Measurements from ENCODE around the gene KCNQ1OT1.

The KCNQ1OT1 gene

DNA sequence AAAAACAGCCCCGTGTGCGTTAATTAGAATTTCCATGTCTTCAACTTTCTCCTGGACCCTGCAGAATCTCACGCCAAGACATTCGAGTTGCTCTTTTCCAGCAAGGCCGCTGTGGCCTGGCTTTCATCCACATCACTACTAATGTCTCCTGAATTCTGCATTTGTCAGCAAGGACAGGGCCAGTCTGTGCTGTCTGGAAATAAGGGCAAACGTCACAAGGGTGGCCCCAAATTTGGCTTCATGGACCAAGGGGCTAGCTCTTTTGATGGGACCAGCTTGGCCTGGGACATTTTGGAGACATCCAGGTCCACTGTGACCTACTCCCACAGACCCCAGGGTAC lies 33.4 kb downstream of the KCNQ1OT1 start:
- no peak for DNase-seq
- Histone ChIP-seq H3K27ac (ENCODE audit: low read length, poor library complexity, severe bottlenecking) (no peak overlapping the region), H2AFZ (ENCODE audit: low read depth, low read length) (no peak overlapping the region), H3K18ac (ENCODE audit: low read depth in 1 of 2, low read length in 2 of 2) (no peak overlapping the region), H3K9ac (ENCODE audit: low read length) (no peak overlapping the region), H3K4me2 (ENCODE audit: low read length, poor library complexity, severe bottlenecking) (no peak overlapping the region), H3K9me3 (ENCODE audit: control insufficient read depth, low read length) (peaks cover 22% of the 10 kb centered on the region), H2BK15ac (ENCODE audit: low read depth, poor library complexity, severe bottlenecking) (no peak overlapping the region), H2BK120ac (ENCODE audit: low read depth, low read length) (no peak overlapping the region), H4K8ac (ENCODE audit: low read length) (no peak overlapping the region), H2BK12ac (ENCODE audit: low read length in 2 of 2) (no peak overlapping the region), H2BK5ac (ENCODE audit: low read depth, low read length, poor library complexity, severe bottlenecking) (no peak overlapping the region), H3K27me3 (ENCODE audit: control insufficient read depth in 1 of 2, insufficient read depth in 1 of 2, low read length in 2 of 2) (no peaks in the 10 kb centered on the region), H3K4me1 (ENCODE audit: control insufficient read depth, insufficient read depth, low read depth, low read length) (no peaks in the 10 kb centered on the region), H3K36me3 (ENCODE audit: control insufficient read depth in 1 of 2, insufficient read depth in 2 of 2, low read depth in 1 of 2, low read length in 2 of 2) (peaks cover 35 to 49% of the 10 kb centered on the region in 2 experiments), H3K14ac (ENCODE audit: low read length in 2 of 2) (no peak overlapping the region), H3K4me3 (ENCODE audit: insufficient read depth in 1 of 2, low read depth in 1 of 2, low read length in 2 of 2) (no peak overlapping the region), H4K91ac (ENCODE audit: low read length) (no peak overlapping the region), H2AK5ac (ENCODE audit: low read length, severe bottlenecking) (no peak overlapping the region), H3K79me1 (replicated peaks; ENCODE audit: low read length, poor library complexity, severe bottlenecking) (peaks cover 12% of the 10 kb centered on the region), H3K4ac (ENCODE audit: low read depth in 1 of 2, low read length in 2 of 2) (no peak overlapping the region), H3K23ac (ENCODE audit: low read length in 2 of 2) (no peak overlapping the region)
- WGBS: 76% methylated on average over 6 of the region's 6 CpGs

DNA sequence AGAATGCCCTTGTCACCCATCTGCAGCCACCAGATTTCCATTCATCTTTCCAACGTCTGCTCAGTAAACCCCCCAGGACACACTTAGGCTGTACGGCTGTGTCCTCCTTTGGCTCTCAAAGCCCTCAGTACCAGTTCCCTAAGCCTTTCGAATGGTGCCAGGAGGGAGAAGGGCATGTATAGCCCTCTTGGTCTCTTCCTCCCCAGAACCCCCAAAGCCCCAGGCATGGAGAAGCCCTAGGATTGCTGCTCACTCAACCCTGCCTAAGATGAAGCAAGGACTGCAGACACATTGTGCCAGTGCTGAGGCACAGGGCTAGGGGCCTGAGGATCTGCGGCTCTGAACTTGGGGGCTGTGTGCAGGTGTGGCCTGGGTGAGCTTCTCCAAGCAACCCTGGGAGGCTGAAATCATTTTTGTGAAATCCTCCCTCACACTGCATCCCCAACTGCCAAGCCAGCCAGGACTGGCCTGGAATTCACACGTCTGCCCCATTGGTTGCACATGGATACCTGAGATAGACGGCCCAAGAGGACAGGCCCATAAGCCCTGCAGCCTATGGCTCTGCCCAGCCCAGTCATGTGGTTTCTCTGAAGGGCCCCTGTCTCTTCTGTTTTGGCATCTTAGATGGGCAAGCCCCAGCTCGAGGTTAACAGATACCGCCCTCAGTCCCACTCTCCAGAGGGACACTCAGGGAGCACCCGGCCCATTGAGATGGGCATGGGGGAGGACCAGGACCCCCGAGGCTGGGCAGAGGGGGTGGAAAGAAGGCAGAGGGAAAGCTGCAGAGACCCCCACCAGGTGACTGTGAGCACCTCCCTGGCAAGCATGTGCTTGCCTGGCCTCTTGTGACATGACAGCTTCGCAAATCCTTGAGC lies 34.0 kb downstream of the KCNQ1OT1 start:
- no peak for DNase-seq
- H3K4me2 ChIP-seq (ENCODE audit: low read length, poor library complexity, severe bottlenecking): no peak overlapping the region
- H3K36me3 ChIP-seq (ENCODE audit: control insufficient read depth in 1 of 2, insufficient read depth in 2 of 2, low read depth in 1 of 2, low read length in 2 of 2): peaks cover 35 to 50% of the 10 kb centered on the region in 2 experiments
- no peak overlapping the region for H4K91ac ChIP-seq (ENCODE audit: low read length)
- no peak overlapping the region for H2AK5ac ChIP-seq (ENCODE audit: low read length, severe bottlenecking)
- no peak overlapping the region for H4K8ac ChIP-seq (ENCODE audit: low read length)
- H2BK5ac ChIP-seq (ENCODE audit: low read depth, low read length, poor library complexity, severe bottlenecking): no peak overlapping the region
- H3K9ac ChIP-seq (ENCODE audit: low read length): no peak overlapping the region
- no peak overlapping the region for H3K23ac ChIP-seq (ENCODE audit: low read length in 2 of 2)
- H2BK120ac ChIP-seq (ENCODE audit: low read depth, low read length): no peak overlapping the region
- no peaks in the 10 kb centered on the region for H3K4me1 ChIP-seq (ENCODE audit: control insufficient read depth, insufficient read depth, low read depth, low read length)
- H3K18ac ChIP-seq (ENCODE audit: low read depth in 1 of 2, low read length in 2 of 2): no peak overlapping the region
- peaks cover 12% of the 10 kb centered on the region for H3K79me1 ChIP-seq (replicated peaks; ENCODE audit: low read length, poor library complexity, severe bottlenecking)
- no peak overlapping the region for H2BK15ac ChIP-seq (ENCODE audit: low read depth, poor library complexity, severe bottlenecking)
- H3K27ac ChIP-seq (ENCODE audit: low read length, poor library complexity, severe bottlenecking): no peak overlapping the region
- H2BK12ac ChIP-seq (ENCODE audit: low read length in 2 of 2): no peak overlapping the region
- H3K9me3 ChIP-seq (ENCODE audit: control insufficient read depth, low read length): peaks cover 28% of the 10 kb centered on the region
- no peak overlapping the region for H2AFZ ChIP-seq (ENCODE audit: low read depth, low read length)
- no peak overlapping the region for H3K4me3 ChIP-seq (ENCODE audit: insufficient read depth in 1 of 2, low read depth in 1 of 2, low read length in 2 of 2)
- WGBS: 91% methylated on average over 11 of the region's 11 CpGs
- H3K14ac ChIP-seq (ENCODE audit: low read length in 2 of 2): no peak overlapping the region
- no peak overlapping the region for H3K4ac ChIP-seq (ENCODE audit: low read depth in 1 of 2, low read length in 2 of 2)
- no peaks in the 10 kb centered on the region for H3K27me3 ChIP-seq (ENCODE audit: control insufficient read depth in 1 of 2, insufficient read depth in 1 of 2, low read length in 2 of 2)

DNA sequence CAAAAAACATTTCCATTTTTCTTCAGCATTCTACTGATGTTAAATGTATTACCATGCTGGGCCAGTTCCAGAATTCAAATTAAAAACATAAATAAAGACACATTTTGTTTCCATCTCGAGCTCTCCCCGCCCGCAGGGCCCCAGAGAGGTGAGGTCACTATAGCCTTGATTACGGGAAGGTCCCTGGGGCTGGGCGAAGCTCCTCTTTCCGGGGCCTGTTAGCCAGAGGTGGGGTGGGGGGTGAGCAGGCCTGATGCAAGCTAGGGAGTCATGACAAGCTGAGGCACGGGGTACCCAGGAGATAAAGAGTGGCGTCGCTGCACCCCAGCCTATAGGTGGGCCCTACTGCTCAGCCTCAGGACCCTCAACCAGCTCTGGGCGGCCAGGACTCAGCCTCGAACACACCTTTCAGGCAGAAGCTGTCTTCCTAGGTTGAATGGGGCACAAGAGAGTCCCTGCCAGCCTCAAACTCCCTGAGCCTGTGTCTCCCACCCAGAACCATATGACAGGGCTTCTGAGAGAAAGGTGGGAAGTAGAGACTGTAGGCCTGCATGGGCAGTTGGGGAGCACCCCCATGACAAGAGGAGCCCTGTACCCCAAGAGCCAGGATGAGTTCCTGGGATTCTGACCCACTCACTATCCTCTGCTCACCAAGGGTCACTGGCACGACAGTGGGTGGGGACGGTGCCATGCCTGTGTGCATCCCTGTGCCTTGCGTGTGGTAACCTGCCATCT lies 34.8 kb downstream of the KCNQ1OT1 start:
- no peak overlapping the region for H2BK5ac ChIP-seq (ENCODE audit: low read depth, low read length, poor library complexity, severe bottlenecking)
- WGBS: 95% methylated on average over 14 of the region's 14 CpGs
- H4K8ac ChIP-seq (ENCODE audit: low read length): no peak overlapping the region
- no peak overlapping the region for H3K4ac ChIP-seq (ENCODE audit: low read depth in 1 of 2, low read length in 2 of 2)
- no peak overlapping the region for H2BK12ac ChIP-seq (ENCODE audit: low read length in 2 of 2)
- no peak overlapping the region for H2AFZ ChIP-seq (ENCODE audit: low read depth, low read length)
- peaks cover 12% of the 10 kb centered on the region for H3K79me1 ChIP-seq (replicated peaks; ENCODE audit: low read length, poor library complexity, severe bottlenecking)
- no peaks in the 10 kb centered on the region for H3K4me1 ChIP-seq (ENCODE audit: control insufficient read depth, insufficient read depth, low read depth, low read length)
- H2BK15ac ChIP-seq (ENCODE audit: low read depth, poor library complexity, severe bottlenecking): no peak overlapping the region
- H2AK5ac ChIP-seq (ENCODE audit: low read length, severe bottlenecking): no peak overlapping the region
- DNase-seq: no peak
- no peaks in the 10 kb centered on the region for H3K27me3 ChIP-seq (ENCODE audit: control insufficient read depth in 1 of 2, insufficient read depth in 1 of 2, low read length in 2 of 2)
- H3K36me3 ChIP-seq (ENCODE audit: control insufficient read depth in 1 of 2, insufficient read depth in 2 of 2, low read depth in 1 of 2, low read length in 2 of 2): peaks cover 35 to 44% of the 10 kb centered on the region in 2 experiments
- H3K27ac ChIP-seq (ENCODE audit: low read length, poor library complexity, severe bottlenecking): no peak overlapping the region
- no peak overlapping the region for H3K9ac ChIP-seq (ENCODE audit: low read length)
- no peak overlapping the region for H3K18ac ChIP-seq (ENCODE audit: low read depth in 1 of 2, low read length in 2 of 2)
- H4K91ac ChIP-seq (ENCODE audit: low read length): no peak overlapping the region
- H2BK120ac ChIP-seq (ENCODE audit: low read depth, low read length): no peak overlapping the region
- no peak overlapping the region for H3K4me2 ChIP-seq (ENCODE audit: low read length, poor library complexity, severe bottlenecking)
- H3K4me3 ChIP-seq (ENCODE audit: insufficient read depth in 1 of 2, low read depth in 1 of 2, low read length in 2 of 2): no peak overlapping the region
- H3K14ac ChIP-seq (ENCODE audit: low read length in 2 of 2): no peak overlapping the region
- no peak overlapping the region for H3K23ac ChIP-seq (ENCODE audit: low read length in 2 of 2)
- H3K9me3 ChIP-seq (ENCODE audit: control insufficient read depth, low read length): peaks cover 36% of the 10 kb centered on the region

DNA sequence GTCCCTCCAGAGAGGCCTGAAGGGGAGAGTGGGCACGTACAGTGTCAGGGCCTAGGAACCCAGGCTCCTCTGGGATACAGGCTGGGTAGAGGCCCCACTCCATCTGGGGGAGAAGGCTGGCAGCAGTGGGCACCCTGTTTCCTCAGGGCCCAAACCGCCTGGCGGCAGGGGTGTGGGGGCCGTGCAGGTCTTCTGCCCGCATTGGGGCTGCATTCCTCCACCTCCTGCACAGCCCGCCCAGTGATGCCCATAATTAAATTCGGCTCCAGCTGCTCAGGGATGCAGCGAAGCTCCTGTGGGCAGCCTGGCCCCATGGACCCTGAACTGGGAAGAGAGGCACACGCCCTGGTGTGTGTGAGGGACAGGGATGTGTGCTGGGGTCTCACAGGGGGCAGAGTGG lies 35.4 kb downstream of the KCNQ1OT1 start:
- Histone ChIP-seq H3K27ac (ENCODE audit: low read length, poor library complexity, severe bottlenecking) (no peak overlapping the region), H2BK5ac (ENCODE audit: low read depth, low read length, poor library complexity, severe bottlenecking) (no peak overlapping the region), H3K4me1 (ENCODE audit: control insufficient read depth, insufficient read depth, low read depth, low read length) (no peaks in the 10 kb centered on the region), H3K4me3 (ENCODE audit: insufficient read depth in 1 of 2, low read depth in 1 of 2, low read length in 2 of 2) (no peak overlapping the region), H2BK12ac (ENCODE audit: low read length in 2 of 2) (no peak overlapping the region), H2BK15ac (ENCODE audit: low read depth, poor library complexity, severe bottlenecking) (no peak overlapping the region), H4K91ac (ENCODE audit: low read length) (no peak overlapping the region), H3K79me1 (replicated peaks; ENCODE audit: low read length, poor library complexity, severe bottlenecking) (peaks cover 12% of the 10 kb centered on the region), H3K4ac (ENCODE audit: low read depth in 1 of 2, low read length in 2 of 2) (no peak overlapping the region), H2AFZ (ENCODE audit: low read depth, low read length) (no peak overlapping the region), H3K18ac (ENCODE audit: low read depth in 1 of 2, low read length in 2 of 2) (no peak overlapping the region), H4K8ac (ENCODE audit: low read length) (no peak overlapping the region), H3K4me2 (ENCODE audit: low read length, poor library complexity, severe bottlenecking) (no peak overlapping the region), H3K27me3 (ENCODE audit: control insufficient read depth in 1 of 2, insufficient read depth in 1 of 2, low read length in 2 of 2) (no peaks in the 10 kb centered on the region), H3K9me3 (ENCODE audit: control insufficient read depth, low read length) (peaks cover 42% of the 10 kb centered on the region), H2BK120ac (ENCODE audit: low read depth, low read length) (no peak overlapping the region), H3K23ac (ENCODE audit: low read length in 2 of 2) (no peak overlapping the region), H3K14ac (ENCODE audit: low read length in 2 of 2) (no peak overlapping the region), H2AK5ac (ENCODE audit: low read length, severe bottlenecking) (no peak overlapping the region), H3K9ac (ENCODE audit: low read length) (no peak overlapping the region), H3K36me3 (ENCODE audit: control insufficient read depth in 1 of 2, insufficient read depth in 2 of 2, low read depth in 1 of 2, low read length in 2 of 2) (peaks cover 31 to 44% of the 10 kb centered on the region in 2 experiments)
- no peak for DNase-seq
- 94% methylated on average over 8 of the region's 9 CpGs for WGBS

Data from mesenchymal stem cell (in vitro differentiated cells and primary cell).